GM18517 (cell line): ENCODE data around the gene LRRC32.
A peak's percentile ranks its signal among the peaks of the same experiment; 100 is the strongest.
"Not testable (repeated sequence)": the region's sequence is repeated elsewhere in the genome, so short reads cannot be mapped to it uniquely, and the experiment has no call there.

Experiments used
- ATAC-seq: cut with Tn5 transposase; IDR thresholded peaks from one replicate; pipeline ENCODE4 v1.9.1; 2021; ENCODE audit warnings: mild to moderate bottlenecking, moderate library complexity; ENCODE audit not compliant: unreplicated experiment

Gene LRRC32

DNA sequence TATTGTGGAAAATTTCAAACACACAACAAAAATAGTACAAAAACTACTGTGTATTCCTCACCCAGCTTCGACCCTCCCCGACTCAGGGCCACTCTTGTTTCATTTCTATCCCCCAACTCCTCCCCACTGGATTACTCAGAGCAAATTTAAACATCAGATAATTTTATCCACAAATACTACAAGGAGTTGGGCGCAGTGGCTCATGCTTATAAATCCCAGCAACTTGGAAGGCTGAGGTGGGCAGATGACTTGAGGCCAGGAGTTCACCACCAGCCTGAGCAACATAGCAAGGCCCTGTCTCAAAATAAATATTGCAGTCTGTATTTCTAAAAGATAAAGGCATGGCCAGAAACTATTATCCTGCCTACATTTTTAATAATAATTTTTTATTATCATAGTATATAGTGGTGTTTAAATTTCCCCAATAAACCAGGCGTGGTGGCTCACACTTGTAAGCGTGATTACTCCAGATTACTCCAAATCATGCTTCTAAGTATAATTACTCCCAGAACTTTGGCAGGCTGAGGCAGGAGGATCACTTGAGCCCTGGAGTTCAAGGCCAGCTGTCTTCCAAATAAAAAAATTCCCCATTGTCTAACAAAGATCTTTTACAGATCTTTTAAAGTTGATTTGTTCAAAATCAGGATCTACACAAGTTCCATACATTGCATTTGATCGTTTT is 39.8 kb downstream of the LRRC32 start:
- no peak for ATAC-seq

GRCh38 chr11:76629853-76630599 is 40.5 kb downstream of the LRRC32 start:
- ATAC-seq, result no peak

- no peak for ATAC-seq
These were observed 41.3 kb downstream of the LRRC32 start for GRCh38 chr11:76629116-76629852.

DNA sequence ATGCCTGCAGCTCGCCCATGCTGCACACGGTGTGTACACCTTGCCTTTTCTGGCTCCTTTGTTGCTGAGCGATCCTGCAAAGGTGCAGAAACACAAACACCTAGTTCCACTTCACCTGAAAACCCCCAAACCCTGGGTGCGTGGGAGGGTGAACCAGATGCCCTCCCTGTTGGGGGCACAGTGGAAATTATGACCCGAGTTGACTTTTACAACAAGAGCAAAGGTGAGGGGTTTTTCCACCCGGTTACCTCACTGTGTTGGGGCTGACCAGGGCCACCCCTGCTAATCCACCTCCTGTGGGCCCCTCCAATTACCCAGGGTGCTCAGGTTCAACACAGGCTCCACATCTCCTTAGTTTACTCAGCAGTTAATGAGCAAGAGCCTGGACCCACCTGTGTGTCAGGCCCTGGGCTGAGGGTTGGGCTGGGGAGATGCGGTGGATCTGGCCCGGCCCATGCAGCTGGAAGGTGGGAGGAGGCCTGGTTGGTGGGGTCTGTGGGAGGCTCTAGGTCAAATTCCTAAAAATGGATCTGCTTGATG is 42.1 kb downstream of the LRRC32 start:
- ATAC-seq, result no peak

GRCh38 chr11:76627606-76628005 is 42.9 kb downstream of the LRRC32 start:
- no peak for ATAC-seq

DNA sequence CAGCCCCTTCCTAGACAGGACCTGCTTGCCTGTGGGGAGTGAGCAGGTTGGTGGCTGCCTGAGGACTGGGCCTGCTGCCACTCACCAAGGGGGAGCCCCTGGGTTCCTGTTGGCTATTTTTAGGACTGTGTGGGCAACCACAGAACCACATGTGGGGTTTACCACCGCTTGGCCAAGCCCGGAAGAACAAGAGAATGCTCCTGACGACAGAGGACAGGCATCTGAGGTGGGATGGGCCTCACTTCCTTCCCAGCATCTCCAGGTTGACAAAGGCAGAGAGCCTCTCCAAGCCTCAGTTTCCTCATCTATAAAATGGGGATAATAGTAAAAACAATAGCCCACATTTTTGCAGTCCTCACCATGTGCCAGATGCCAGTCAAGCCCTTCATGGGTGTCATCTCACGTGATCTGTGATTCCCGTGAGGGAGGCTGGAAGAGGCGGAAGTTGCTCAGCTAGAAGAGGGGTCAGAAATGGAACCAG is 43.6 kb downstream of the LRRC32 start:
- ATAC-seq, result peak; percentile 87

DNA sequence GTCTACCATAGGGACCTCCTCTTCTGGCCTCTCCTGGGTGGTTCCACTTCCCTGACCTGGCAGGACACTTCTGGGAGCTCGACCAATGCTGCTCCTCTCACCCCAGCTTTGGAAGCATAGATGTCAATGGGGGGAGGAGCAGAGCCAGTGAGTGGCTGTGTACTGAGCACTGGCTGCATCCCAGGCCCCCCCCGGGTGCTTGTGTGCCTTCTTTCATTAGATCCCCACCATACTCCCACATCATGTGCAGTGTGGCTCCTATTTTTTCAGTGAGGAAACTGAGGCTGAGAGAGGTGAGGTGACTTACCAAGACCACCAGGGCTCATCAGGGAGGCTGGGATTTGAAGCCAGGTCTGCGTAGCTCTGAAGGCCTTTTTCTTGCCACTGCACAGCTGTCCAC is 44.3 kb downstream of the LRRC32 start:
- ATAC-seq, result no peak

DNA sequence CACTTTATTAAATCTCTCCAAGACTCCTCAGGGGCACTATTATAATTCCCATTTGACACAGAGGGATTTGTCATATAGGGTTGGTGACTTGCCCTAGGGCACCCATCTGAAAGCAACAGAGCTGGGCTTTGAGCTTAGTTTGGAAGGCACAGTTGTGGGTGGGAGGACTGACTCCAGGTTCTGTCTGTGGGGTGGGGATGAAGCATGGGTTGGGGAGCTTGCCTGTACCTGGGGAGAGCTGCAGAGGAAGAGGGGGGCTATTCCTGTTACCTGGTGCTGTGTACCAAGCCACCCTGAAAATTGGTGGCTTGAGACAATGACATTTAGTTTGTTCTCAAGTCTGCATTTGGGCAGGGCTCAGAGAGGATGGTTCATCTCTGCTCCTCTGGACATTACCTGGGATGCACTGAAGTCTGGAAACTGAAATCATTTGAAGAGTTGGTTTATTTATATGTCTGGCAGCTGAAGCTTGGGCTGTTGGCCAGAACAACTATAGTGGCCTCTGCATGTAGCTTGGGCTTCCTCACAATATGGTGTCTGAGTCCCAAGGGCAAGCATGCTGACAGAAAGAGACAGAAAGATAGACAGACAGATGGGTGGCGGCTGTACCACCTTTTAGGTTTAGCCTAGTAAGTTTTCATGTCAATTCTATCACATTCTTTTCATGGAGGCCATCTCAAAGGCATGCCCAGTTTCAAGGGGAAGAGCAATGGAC is 44.9 kb downstream of the LRRC32 start:
- no peak for ATAC-seq

- no peak for ATAC-seq
These were observed 45.8 kb downstream of the LRRC32 start for GRCh38 chr11:76624500-76625379.

DNA sequence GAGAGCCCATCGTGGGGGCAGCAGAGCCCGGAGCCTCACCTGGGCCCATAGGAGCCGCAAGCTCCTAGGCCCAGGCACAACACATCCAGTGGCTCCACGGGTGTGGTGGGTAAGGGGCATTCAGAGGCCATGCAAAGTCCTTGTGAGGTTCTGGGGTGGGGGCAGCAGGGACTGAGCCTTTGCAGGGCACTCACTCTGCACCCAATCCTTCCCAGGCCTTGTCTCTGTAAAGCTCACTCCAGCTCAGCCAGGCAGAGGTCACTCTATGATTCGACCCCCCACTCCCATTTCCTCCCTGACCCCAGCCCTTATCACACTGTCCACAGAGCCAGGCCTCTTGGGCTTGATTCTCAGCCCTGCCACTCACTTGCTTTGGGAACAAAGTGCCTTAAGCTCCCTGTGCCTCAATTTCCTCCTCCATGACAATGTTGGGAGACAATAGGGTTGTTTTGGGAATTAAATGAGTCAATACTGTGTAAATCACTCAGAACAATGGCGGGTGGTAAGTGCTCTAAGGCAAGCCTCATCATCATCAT is 46.6 kb downstream of the LRRC32 start:
- no peak for ATAC-seq

DNA sequence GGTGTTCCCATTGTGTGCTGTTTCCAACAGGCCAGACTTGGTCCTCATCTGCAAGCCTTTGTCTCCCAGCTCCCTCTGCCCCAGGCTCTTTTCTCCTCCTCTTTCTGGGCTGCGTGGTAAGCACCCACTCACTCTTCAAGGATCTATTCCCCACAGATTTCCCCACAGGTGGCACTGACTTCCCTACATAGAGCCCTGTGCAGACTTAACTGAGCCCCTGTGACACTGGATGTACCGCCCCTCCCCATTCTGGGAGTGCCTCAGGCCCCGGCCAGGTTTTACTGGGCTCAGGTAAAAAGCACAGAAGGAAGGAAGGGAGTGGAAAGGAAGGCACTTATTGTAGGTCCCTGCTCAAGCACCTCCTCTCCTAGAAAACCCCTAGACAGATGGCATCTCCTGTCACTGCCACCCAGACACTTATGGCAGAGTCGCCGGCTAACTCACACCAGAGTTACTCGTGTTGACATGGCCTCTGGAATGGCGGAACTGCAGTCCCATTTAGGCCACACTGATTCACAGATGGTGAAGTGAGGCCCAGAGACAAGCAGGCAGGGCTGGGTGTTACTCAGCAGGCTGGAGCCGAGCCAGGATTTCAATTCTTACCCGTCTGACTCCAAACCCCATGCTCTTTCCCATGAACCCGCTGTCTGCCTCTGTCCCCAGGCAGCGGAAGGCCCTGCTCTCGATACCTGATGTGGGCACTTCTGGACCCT is 47.2 kb downstream of the LRRC32 start:
- no peak for ATAC-seq

GRCh38 chr11:76622493-76623094 is 48.0 kb downstream of the LRRC32 start:
- no peak for ATAC-seq

DNA sequence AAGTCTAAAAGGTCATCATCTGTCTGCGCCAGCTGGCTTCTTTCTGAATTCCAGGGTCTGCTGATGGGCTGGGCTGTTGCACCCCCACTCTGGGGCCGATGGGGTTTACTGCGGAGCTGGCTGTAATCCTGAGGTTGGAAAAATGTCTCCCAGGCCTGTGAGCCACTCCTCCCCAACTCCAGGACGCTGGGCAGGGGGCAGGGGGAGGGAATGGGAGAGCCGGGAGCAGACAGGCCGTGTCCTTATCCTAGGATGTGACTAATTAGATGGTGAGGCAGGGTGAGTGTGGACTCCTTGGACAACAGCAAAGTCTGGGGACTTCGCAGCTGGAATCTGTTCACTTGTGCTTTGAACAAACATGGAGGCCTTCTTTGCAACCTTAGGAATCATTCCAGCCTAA is 48.7 kb downstream of the LRRC32 start:
- ATAC-seq, result no peak

DNA sequence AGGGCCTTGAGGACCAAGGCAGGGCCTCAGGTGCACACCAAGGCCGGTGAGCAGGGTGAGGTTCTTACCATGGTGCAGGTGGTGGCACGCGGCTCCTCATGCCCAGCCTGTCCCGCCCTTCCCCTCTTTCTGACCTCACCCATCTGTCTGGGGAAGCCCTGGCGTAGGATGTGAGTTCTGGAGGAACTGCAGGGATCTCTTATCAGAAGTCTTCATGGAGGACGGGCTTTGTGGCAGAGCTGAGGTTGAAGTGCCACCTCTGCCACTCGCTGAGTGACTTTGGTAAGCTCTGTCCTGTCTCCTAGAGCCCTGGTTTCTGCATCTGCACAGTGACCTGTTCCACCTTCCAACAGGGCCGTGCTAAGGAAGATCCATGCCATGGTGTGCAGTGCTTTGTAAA is 49.1 kb downstream of the LRRC32 start:
- ATAC-seq, result no peak

GRCh38 chr11:76620489-76620888 is 50.1 kb downstream of the LRRC32 start:
- no peak for ATAC-seq

GRCh38 chr11:76619801-76620200 is 50.7 kb downstream of the LRRC32 start:
- not testable (repeated sequence) for ATAC-seq

GRCh38 chr11:76617553-76618265 is 52.8 kb downstream of the LRRC32 start:
- ATAC-seq, result no peak
